Endothelial cell of umbilical vein (primary cell): ENCODE results near the gene THAP9. TPM values are rescaled to one million over a fixed set of nuclear protein-coding genes. Genes with fewer than 3 reads are reported as not detected.

ENCODE experiments used
- BruUV-seq: library from RNA; stranded (reverse); fragments of 400-500 nt; replicated peaks from 2 replicates; lab custom pipeline; 2021; lab: Mats Ljungman, UMichigan
- CTCF ChIA-PET: fragments of 300-600, 350-600 bp; sonication (Branson Sonifier 250); formaldehyde crosslinking; loops from one replicate; lab custom pipeline; 2021; ENCODE audit warnings: antibody characterized with exemption, inconsistent platforms; lab: Charles Lee
- POLR2A ChIA-PET: fragments of 300-600, 350-600 bp; sonication (Branson Sonifier 250); formaldehyde crosslinking; loops from one replicate; lab custom pipeline; 2021; ENCODE audit warnings: antibody characterized with exemption, inconsistent platforms; lab: Charles Lee
- DNase-seq: peaks from one replicate; pipeline ENCODE4 v3.0.0-alpha.2; 2011; ENCODE audit warnings: low read depth, low spot score
- FAIRE-seq: peaks from 2 replicates; lab custom pipeline; 2011; peaks lifted over from hg19 to GRCh38; lab: Jason Lieb, UNC
- H2AFZ ChIP-seq: 2 replicates; pipeline ENCODE4 v1.6.0; 2012; ENCODE audit warnings: low read depth, low read length, control low read depth, inconsistent platforms
- H3K27ac ChIP-seq: 2 replicates; pipeline ENCODE4 v1.5.1; 2011; ENCODE audit warnings: low read depth, mild to moderate bottlenecking, control low read depth, low read length, moderate library complexity; ENCODE audit not compliant: insufficient read depth
- H3K27me3 ChIP-seq, 2 experiments: 2 replicates each; pipeline versions ENCODE4 v1.6.0 to v1.6.1; 2011; ENCODE audit warnings: low read length in 2 of 2, mixed read lengths in 1 of 2; ENCODE audit not compliant: control insufficient read depth in 2 of 2, insufficient read depth in 2 of 2
- H3K36me3 ChIP-seq, 2 experiments: 2 replicates in 1 of 2; 3 replicates in 1 of 2; pipeline ENCODE4 v1.5.1; 2011; ENCODE audit warnings: low read length in 2 of 2, mild to moderate bottlenecking in 1 of 2, moderate library complexity in 1 of 2; ENCODE audit not compliant: control insufficient read depth in 2 of 2, insufficient read depth in 2 of 2; ENCODE audit errors: extremely low read depth in 1 of 2
- H3K4me1 ChIP-seq: 3 replicates; pipeline ENCODE4 v1.5.1; 2011; ENCODE audit warnings: mild to moderate bottlenecking, low read length; ENCODE audit not compliant: control insufficient read depth, insufficient read depth; ENCODE audit errors: extremely low read depth
- H3K4me2 ChIP-seq: 2 replicates; pipeline ENCODE4 v1.6.1; 2011; ENCODE audit warnings: low read length, control low read depth, mixed read lengths; ENCODE audit not compliant: insufficient read depth
- H3K4me3 ChIP-seq, 3 experiments: fragments of 200-600 bp in 1 of 3; sonication (generic), shearing (Covaris generic) in 1 of 3; replicated peaks in 1 of 3; 2 replicates each; pipeline ENCODE4 v1.5.1; 2011 to 2016; ENCODE audit warnings: control low read depth in 3 of 3, low read length in 3 of 3, mild to moderate bottlenecking in 2 of 3, inconsistent platforms in 1 of 3, low read depth in 1 of 3, moderate library complexity in 1 of 3; ENCODE audit not compliant: insufficient read depth in 1 of 3
- H3K79me2 ChIP-seq: 2 replicates; pipeline ENCODE4 v1.6.0; 2012; ENCODE audit warnings: low read length, inconsistent platforms; ENCODE audit not compliant: control insufficient read depth, insufficient read depth
- H3K9ac ChIP-seq: replicated peaks from 2 replicates; pipeline ENCODE3; 2011; ENCODE audit warnings: low read length, control low read depth; ENCODE audit not compliant: insufficient read depth; ENCODE audit errors: extremely low read depth
- H3K9me1 ChIP-seq: replicated peaks from 3 replicates; pipeline ENCODE4 v1.6.0; 2011; ENCODE audit warnings: mild to moderate bottlenecking, low read length; ENCODE audit not compliant: control insufficient read depth, insufficient read depth; ENCODE audit errors: extremely low read depth
- H3K9me3 ChIP-seq: replicated peaks from 2 replicates; pipeline ENCODE4 v1.5.1; 2012; ENCODE audit warnings: low read length, inconsistent platforms; ENCODE audit not compliant: control insufficient read depth, insufficient read depth
- H4K20me1 ChIP-seq: replicated peaks from 2 replicates; pipeline ENCODE3; 2011; ENCODE audit warnings: mild to moderate bottlenecking, low read length; ENCODE audit not compliant: control insufficient read depth, insufficient read depth; ENCODE audit errors: extremely low read depth
- EZH2 ChIP-seq: IDR thresholded peaks from 2 replicates; pipeline ENCODE4 v1.6.1; 2012; ENCODE audit warnings: borderline replicate concordance, low read depth, mild to moderate bottlenecking, moderate library complexity, low read length, inconsistent platforms; ENCODE audit not compliant: severe bottlenecking
- JUN ChIP-seq: IDR thresholded peaks from 2 replicates; pipeline ENCODE4 v1.6.1; 2011; ENCODE audit warnings: borderline replicate concordance, low read depth; ENCODE audit not compliant: insufficient read length, insufficient read depth
- MAX ChIP-seq: IDR thresholded peaks from 2 replicates; pipeline ENCODE4 v1.6.1; 2011; ENCODE audit not compliant: insufficient read depth, insufficient read length
- POLR2AphosphoS5 ChIP-seq: IDR thresholded peaks from 2 replicates; pipeline ENCODE4 v1.6.1; 2012; ENCODE audit warnings: low read depth, mild to moderate bottlenecking, control low read depth, low read length, moderate library complexity; ENCODE audit not compliant: insufficient read depth
- dilution Hi-C: fragments of 300-500 bp; cut with MboI; formaldehyde crosslinking; loops from one replicate; pipeline ENCODE4 v1.15.0; 2019; ENCODE audit warnings: low sequenced_read_pairs; ENCODE audit not compliant: extremely low pct_ligation_motif_present
- intact Hi-C: fragments of 100-400 bp; cut with micrococcal nuclease; formaldehyde crosslinking; loops from one replicate; pipeline ENCODE4 v1.10.0; 2022
- polyA plus RNA-seq, 4 experiments: library from polyadenylated mRNA; depleted of rRNA in 3 of 4; stranded (reverse) in 3 of 4; unstranded in 1 of 4; fragments of >200 nt; gene quantifications; 2 replicates each; pipeline versions ENCODE4 v1.2.1 to v1.2.3, GENCODE V29; 2011 to 2012; ENCODE audit warnings: missing spikeins in 1 of 4
- total RNA-seq: library from RNA; stranded (reverse); gene quantifications from 2 replicates; pipeline ENCODE4 v1.2.3, GENCODE V29; 2021

Gene THAP9
- total and polyA plus RNA-seq, 2 donors (not counting 3 experiments of a cell fraction or from before 2014, with no cell fraction given): 0.86 to 1.7 TPM

GRCh38 chr4:82921795-82922194, 21.3 kb downstream of the THAP9 start:
- Histone ChIP-seq H3K9me3 (no peaks in the 10 kb centered on the region), H3K27me3 (no peaks in the 10 kb centered on the region), H3K4me1 (no peaks in the 10 kb centered on the region), H3K36me3 (peaks cover 0 to 2% of the 10 kb centered on the region in 2 experiments), H3K4me3 (no peak overlapping the region), H3K79me2 (no peaks in the 10 kb centered on the region), H3K27ac (no peak overlapping the region), H3K9me1 (no peaks in the 10 kb centered on the region), H3K4me2 (no peak overlapping the region), H2AFZ (no peak overlapping the region), H3K9ac (no peak overlapping the region), H4K20me1 (no peaks in the 10 kb centered on the region)
- ChIA-PET POLR2A (no interaction called here), CTCF (no interaction called here)
- no TSS peak for BruUV-seq
- intact Hi-C loops (no loop called here), dilution Hi-C loops (no loop called here)
- DNase-seq (no peak), FAIRE-seq (no peak)
- TF ChIP-seq EZH2: no peak
- no peak for TF ChIP-seq POLR2AphosphoS5
- TF ChIP-seq MAX: no peak

- FAIRE-seq (no peak), DNase-seq (no peak)
- H3K9me3 ChIP-seq: no peaks in the 10 kb centered on the region
- H2AFZ ChIP-seq: no peak overlapping the region
- ChIA-PET CTCF (interaction anchor here (1.0 kb wide), 1 partner anchor 20 kb away, joined by 3 read pairs; no protein-coding TSS in a partner anchor), POLR2A (no interaction called here)
- H3K9ac ChIP-seq: no peak overlapping the region
- no peaks in the 10 kb centered on the region for H3K79me2 ChIP-seq
- no TSS peak for BruUV-seq
- no peak overlapping the region for H3K4me3 ChIP-seq
- H4K20me1 ChIP-seq: no peaks in the 10 kb centered on the region
- TF ChIP-seq JUN: no peak
- no peak for TF ChIP-seq MAX
- no peaks in the 10 kb centered on the region for H3K4me1 ChIP-seq
- no peak overlapping the region for H3K27ac ChIP-seq
- intact Hi-C loops: no loop called here
- peaks cover 2 to 3% of the 10 kb centered on the region in 2 experiments for H3K36me3 ChIP-seq
- no peaks in the 10 kb centered on the region for H3K9me1 ChIP-seq
- dilution Hi-C loops: no loop called here
- H3K4me2 ChIP-seq: no peak overlapping the region
- H3K27me3 ChIP-seq: no peaks in the 10 kb centered on the region
Observed at GRCh38 chr4:82930848-82931755, 30.6 kb downstream of the THAP9 start.
